GM21723 (cell line): ENCODE data around the gene OR8B2.
"Not testable (repeated sequence)": the region's sequence is repeated elsewhere in the genome, so short reads cannot be mapped to it uniquely, and the experiment has no call there.

Experiments
- ATAC-seq: cut with Tn5 transposase; IDR thresholded peaks from one replicate; pipeline ENCODE4 v1.9.1; 2021; ENCODE audit warnings: mild to moderate bottlenecking, moderate library complexity; ENCODE audit not compliant: unreplicated experiment

Gene OR8B2

GRCh38 chr11:124384399-124384798 is at the start of gene OR8B2:
Gene OR8B2, minus strand, starts transcription at chr11:124384499. Its CDS starts 1,156 bp downstream, at chr11:124383343.
- ATAC-seq, result no peak

GRCh38 chr11:124429599-124429998 is 45.3 kb upstream of the OR8B2 start:
- ATAC-seq, result no peak

- ATAC-seq, result no peak
Observed at GRCh38 chr11:124424384-124424921, 40.2 kb upstream of the OR8B2 start, which contains the start of gene OR8B4. Gene OR8B4, minus strand, starts transcription at chr11:124424871. Its CDS starts 0 bp downstream, at chr11:124424871.

GRCh38 chr11:124421043-124421442 is 36.7 kb upstream of the OR8B2 start:
- ATAC-seq, result no peak

GRCh38 chr11:124415356-124415923 is 31.1 kb upstream of the OR8B2 start:
- ATAC-seq, result no peak

GRCh38 chr11:124409906-124410305 is 25.6 kb upstream of the OR8B2 start:
- ATAC-seq, result no peak

GRCh38 chr11:124405581-124405980 is 21.3 kb upstream of the OR8B2 start:
- ATAC-seq, result no peak

GRCh38 chr11:124403186-124403585 is 18.9 kb upstream of the OR8B2 start:
- ATAC-seq, result not testable (repeated sequence)

GRCh38 chr11:124402326-124402922 is 18.1 kb upstream of the OR8B2 start:
- ATAC-seq, result peak; percentile 90

GRCh38 chr11:124398924-124399323 is 14.6 kb upstream of the OR8B2 start, which contains the start of gene OR8B3:
Gene OR8B3, minus strand, starts transcription at chr11:124399024. Its CDS starts 1,673 bp downstream, at chr11:124397351.
- no peak for ATAC-seq

GRCh38 chr11:124396847-124397246 is 12.5 kb upstream of the OR8B2 start:
- ATAC-seq, result not testable (repeated sequence)

- ATAC-seq, result no peak
Observed at GRCh38 chr11:124394408-124394807, 10.1 kb upstream of the OR8B2 start.

GRCh38 chr11:124382857-124383256 is 1.4 kb downstream of the OR8B2 start:
- not testable (repeated sequence) for ATAC-seq

- no peak for ATAC-seq
Observed at GRCh38 chr11:124380585-124380984, 3.7 kb downstream of the OR8B2 start.

GRCh38 chr11:124376280-124376679 is 8.0 kb downstream of the OR8B2 start:
- ATAC-seq, result no peak

- no peak for ATAC-seq
Observed at GRCh38 chr11:124359566-124359965, 24.7 kb downstream of the OR8B2 start.

GRCh38 chr11:124346311-124346955 is 37.9 kb downstream of the OR8B2 start:
- ATAC-seq, result no peak

- no peak for ATAC-seq
Observed at GRCh38 chr11:124344346-124344745, 40.0 kb downstream of the OR8B2 start.

- no peak for ATAC-seq
Observed at GRCh38 chr11:124340142-124340447, 44.2 kb downstream of the OR8B2 start.

- no peak for ATAC-seq
Observed at GRCh38 chr11:124339396-124340141, 44.7 kb downstream of the OR8B2 start.
